GM12865 (cell line): ENCODE results near the gene NTPCR.

Experiments
- DNase-seq: peaks from one replicate; pipeline ENCODE4 v3.0.0; 2010; ENCODE audit warnings: low read depth
- H3K4me3 ChIP-seq: 2 replicates; pipeline ENCODE4 v1.5.1; 2011; ENCODE audit warnings: mild to moderate bottlenecking, low read depth, low read length, control low read depth
- TF ChIP-seq, protein P1 (sequence below): IDR thresholded peaks from 2 replicates; pipeline ENCODE4 v1.5.1; 2011; ENCODE audit warnings: low read length, control low read depth, low read depth, inconsistent platforms; ENCODE audit not compliant: insufficient read depth; ENCODE audit errors: missing control alignments

Gene NTPCR

DNA sequence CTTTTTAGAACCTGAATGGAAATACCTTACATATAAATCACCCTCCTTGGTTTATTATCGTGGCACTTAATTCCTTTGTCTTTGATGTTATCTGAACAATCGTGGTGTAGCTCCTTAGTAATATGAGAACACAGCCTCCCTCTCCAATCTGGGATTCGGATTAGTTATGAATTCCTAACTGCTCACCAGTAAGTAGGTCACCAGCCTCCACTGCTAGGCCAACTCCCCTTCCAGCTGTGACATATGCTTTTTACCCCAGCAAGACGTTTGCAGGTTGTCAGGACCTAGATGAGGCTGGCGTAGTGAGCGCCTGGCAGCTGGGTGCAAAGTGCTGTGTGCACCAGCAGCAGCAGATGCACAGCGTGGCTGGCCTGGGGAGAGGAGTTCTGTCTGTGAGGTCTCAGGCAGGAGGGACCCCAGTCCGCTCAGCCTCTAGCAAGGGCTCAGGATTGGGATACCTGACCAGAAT, 38.2 kb downstream of the NTPCR start:
- no peak for DNase-seq
- no peak overlapping the region for H3K4me3 ChIP-seq
- TF ChIP-seq, protein P1, sequence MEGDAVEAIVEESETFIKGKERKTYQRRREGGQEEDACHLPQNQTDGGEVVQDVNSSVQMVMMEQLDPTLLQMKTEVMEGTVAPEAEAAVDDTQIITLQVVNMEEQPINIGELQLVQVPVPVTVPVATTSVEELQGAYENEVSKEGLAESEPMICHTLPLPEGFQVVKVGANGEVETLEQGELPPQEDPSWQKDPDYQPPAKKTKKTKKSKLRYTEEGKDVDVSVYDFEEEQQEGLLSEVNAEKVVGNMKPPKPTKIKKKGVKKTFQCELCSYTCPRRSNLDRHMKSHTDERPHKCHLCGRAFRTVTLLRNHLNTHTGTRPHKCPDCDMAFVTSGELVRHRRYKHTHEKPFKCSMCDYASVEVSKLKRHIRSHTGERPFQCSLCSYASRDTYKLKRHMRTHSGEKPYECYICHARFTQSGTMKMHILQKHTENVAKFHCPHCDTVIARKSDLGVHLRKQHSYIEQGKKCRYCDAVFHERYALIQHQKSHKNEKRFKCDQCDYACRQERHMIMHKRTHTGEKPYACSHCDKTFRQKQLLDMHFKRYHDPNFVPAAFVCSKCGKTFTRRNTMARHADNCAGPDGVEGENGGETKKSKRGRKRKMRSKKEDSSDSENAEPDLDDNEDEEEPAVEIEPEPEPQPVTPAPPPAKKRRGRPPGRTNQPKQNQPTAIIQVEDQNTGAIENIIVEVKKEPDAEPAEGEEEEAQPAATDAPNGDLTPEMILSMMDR: no peak

DNA sequence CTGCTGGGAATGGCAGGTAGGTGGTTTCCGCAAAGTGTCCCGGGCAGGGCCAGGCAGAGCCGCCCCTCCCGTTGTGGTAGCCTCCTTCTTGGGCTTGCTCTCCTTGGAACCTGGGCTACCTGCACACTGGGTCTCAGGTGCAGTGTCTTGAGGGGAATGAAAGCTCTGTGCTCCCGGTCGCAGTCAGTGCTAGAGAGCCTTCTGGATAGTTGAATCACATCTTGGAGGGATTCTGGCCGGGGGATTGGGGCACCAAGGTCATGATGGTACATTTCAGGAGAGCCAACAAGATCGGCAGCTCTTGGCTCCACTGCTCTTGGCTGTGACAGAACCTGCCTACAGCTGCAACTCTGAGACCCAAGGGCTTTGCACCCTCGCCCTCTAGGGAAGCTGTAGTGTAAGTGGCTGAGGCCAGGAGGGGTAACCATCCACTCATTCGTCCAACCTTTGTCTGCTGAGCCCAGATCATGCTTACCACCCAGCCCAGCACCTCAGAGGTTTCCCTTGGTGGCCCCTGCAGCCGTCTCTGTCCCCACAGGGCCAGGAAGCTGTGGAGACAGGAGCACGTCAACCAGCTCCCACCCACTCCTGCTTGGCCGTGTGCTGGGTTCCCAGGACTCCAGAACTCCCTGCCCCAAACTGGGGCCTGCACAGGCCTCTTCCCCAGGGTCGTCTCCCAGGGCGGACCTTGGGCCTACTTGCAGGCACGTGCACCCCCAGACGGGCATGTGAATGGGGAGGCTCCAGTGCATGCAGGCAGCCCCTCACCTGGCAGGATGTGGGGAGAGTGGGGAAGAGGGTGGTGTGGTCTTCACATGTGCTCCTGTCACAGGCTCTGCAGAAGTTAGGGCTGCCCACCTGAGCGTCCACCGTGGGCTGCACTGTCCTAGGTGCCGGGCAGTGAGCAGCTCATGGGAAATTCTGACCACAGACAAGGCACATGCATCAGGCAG, 40.0 kb downstream of the NTPCR start:
- no peak overlapping the region for H3K4me3 ChIP-seq
- DNase-seq: no peak
- TF ChIP-seq, protein P1: no peak

GRCh38 chr1:232991238-232991637, 40.8 kb downstream of the NTPCR start:
- DNase-seq: no peak
- TF ChIP-seq, protein P1: no peak
- no peak overlapping the region for H3K4me3 ChIP-seq

DNA sequence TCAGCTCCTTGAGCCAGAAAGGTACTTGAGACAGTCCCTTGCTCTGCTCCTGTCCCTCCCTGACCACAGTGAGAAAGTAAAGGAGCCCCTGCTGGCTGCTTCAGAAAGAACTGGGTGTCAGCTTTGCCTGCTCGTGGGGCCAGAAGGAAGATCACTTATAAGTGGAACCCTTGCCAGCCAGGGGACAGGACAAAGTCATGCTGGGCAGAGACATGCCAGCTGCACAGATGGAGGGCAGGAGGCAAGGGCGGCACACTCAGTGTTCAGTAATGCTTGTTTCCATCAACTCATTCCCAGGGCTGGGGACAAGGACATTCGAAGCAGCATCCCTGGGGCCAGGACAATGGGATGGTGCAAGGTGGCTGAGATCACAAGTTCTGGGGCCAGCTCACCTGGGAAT, 41.8 kb downstream of the NTPCR start:
- TF ChIP-seq, protein P1: no peak
- no peak for DNase-seq
- H3K4me3 ChIP-seq: no peak overlapping the region

DNA sequence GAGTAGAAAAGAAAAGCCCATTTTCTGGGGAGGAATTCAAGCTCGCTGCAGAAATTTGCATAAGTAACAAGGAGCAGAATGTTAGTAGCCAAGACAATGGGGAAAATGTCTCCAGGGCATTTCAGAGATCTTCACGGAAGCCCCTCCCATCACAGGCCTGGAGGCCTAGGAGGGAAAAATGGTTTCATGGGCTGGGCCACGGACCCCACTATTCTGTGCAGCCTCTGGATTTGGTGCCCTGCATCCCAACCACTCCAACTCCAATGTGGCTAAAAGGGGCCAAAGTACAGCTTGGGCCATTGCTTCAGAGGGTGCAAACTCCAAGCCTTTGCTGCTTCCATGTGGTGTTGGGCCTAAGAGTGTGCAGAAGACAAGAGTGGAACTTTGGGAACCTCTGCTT, 43.1 kb downstream of the NTPCR start:
- no peak for DNase-seq
- H3K4me3 ChIP-seq: no peak overlapping the region
- TF ChIP-seq, protein P1: no peak

DNA sequence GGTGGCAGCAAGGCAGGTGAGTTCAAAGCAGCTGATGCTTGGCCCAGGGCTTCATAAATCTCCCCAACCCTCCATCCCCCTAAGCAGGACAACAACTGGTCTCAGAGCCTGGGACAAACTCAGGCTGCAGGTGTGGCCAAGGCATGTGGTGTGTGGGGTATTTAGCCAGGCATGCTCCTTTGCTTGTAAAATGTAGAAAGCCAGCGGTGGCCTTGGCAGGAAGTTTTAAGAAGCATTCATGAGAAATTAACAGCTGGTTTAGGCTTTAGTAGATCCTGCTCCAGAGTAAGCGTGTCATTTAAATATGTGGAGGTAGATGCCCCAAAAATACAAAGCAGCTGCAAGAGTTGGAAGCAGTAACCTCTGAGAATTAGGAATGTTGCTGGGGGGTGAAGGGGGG, 44.8 kb downstream of the NTPCR start:
- TF ChIP-seq, protein P1: no peak
- DNase-seq: no peak
- H3K4me3 ChIP-seq: no peak overlapping the region

DNA sequence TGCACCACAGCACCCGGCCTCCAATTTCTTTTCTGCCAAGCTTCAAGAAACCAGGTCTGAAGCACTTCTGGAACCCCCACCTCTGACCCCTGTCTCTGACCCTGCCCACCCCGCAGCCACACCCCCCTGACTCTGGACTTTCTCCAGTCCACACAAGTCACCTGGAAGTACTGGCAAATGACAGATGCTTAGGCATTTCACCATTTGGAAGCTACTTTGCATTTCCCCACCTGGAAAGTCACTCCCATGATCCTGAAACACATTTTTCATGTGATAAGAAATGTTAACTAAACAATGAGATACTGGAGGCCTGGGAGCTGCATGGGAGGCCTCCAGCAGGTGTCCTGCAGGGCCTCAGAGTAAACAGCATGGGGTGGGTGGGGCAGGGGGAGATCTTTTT, 45.7 kb downstream of the NTPCR start:
- TF ChIP-seq, protein P1: no peak
- no peak for DNase-seq

More for the DNA sequence above, 45.7 kb downstream of the NTPCR start:
- H3K4me3 ChIP-seq: no peak overlapping the region
